HG02870 (cell line): Measurements from ENCODE around the gene GPX7.
"Not testable (repeated sequence)": the region's sequence is repeated elsewhere in the genome, so short reads cannot be mapped to it uniquely, and the experiment has no call there.

Experiments
- ATAC-seq: cut with Tn5 transposase; IDR thresholded peaks from one replicate; pipeline ENCODE4 v1.9.1; 2021; ENCODE audit warnings: mild to moderate bottlenecking, moderate library complexity; ENCODE audit not compliant: unreplicated experiment

GPX7 gene

GRCh38 chr1:52601991-52602855, at the start of gene GPX7:
Gene GPX7 (plus strand): TSS chr1:52602371. CDS start chr1:52602410, 39 bp downstream.
- ATAC-seq: no peak

- peak; percentile 25 for ATAC-seq
These were observed 49.4 kb upstream of the GPX7 start, which contains the start of gene TUT4 for GRCh38 chr1:52552505-52553361. Gene TUT4 (minus strand): TSS chr1:52553092. CDS start chr1:52526280, 26,812 bp downstream.

GRCh38 chr1:52553362-52554266, 48.6 kb upstream of the GPX7 start:
- ATAC-seq: peak; percentile 56

- ATAC-seq: no peak
These were observed 47.9 kb upstream of the GPX7 start for GRCh38 chr1:52554267-52554640.

- ATAC-seq: no peak
These were observed 47.4 kb upstream of the GPX7 start for GRCh38 chr1:52554756-52555155.

GRCh38 chr1:52556641-52557360, 45.4 kb upstream of the GPX7 start:
- no peak for ATAC-seq

- no peak for ATAC-seq
These were observed 43.2 kb upstream of the GPX7 start for GRCh38 chr1:52558941-52559340.

- ATAC-seq: no peak
These were observed 42.3 kb upstream of the GPX7 start for GRCh38 chr1:52559875-52560274.

- no peak for ATAC-seq
These were observed 39.4 kb upstream of the GPX7 start for GRCh38 chr1:52562766-52563165.

GRCh38 chr1:52567943-52568342, 34.2 kb upstream of the GPX7 start:
- ATAC-seq: no peak

- no peak for ATAC-seq
These were observed 32.5 kb upstream of the GPX7 start for GRCh38 chr1:52569449-52570210.

- no peak for ATAC-seq
These were observed 30.4 kb upstream of the GPX7 start for GRCh38 chr1:52571783-52572182.

GRCh38 chr1:52572387-52572786, 29.8 kb upstream of the GPX7 start:
- ATAC-seq: no peak

GRCh38 chr1:52574594-52574993, 27.6 kb upstream of the GPX7 start:
- no peak for ATAC-seq

GRCh38 chr1:52576074-52576473, 26.1 kb upstream of the GPX7 start:
- no peak for ATAC-seq

- ATAC-seq: not testable (repeated sequence)
These were observed 24.1 kb upstream of the GPX7 start for GRCh38 chr1:52578066-52578465.

- no peak for ATAC-seq
These were observed 22.8 kb upstream of the GPX7 start for GRCh38 chr1:52579415-52579814.

- ATAC-seq: no peak
These were observed 21.9 kb upstream of the GPX7 start for GRCh38 chr1:52580283-52580682.

GRCh38 chr1:52582116-52582696, 20.0 kb upstream of the GPX7 start:
- no peak for ATAC-seq
